ENCODE results near the gene STAG3. TPM values are rescaled to one million over a fixed set of nuclear protein-coding genes. Genes with fewer than 3 reads are reported as not detected.
A peak's percentile ranks its signal among the peaks of the same experiment; 100 is the strongest.

STAG3 gene
- total and polyA plus RNA-seq, 2 of the 4 experiments (the other 2 are of a cell fraction) = 0.36 to 0.65 TPM

GRCh38 chr7:100130608-100131453 lies 46.9 kb upstream of the STAG3 start:
- CTCF ChIA-PET = interaction anchor here (0.6 to 1.2 kb wide), 9 partner anchors 10 to 472 kb away, joined by 3 to 6 read pairs (median 3); partner anchors contain the start of gene GAL3ST4
- Histone ChIP-seq H2AK9ac (replicated peaks; ENCODE audit: low read depth, low read length, poor library complexity) (peak overlapping the region; percentile 52), H3K14ac (replicated peaks; ENCODE audit: low read depth, low read length) (no peak overlapping the region), H2BK20ac (ENCODE audit: low read depth, low read length) (no peak overlapping the region), H3K4me2 (ENCODE audit: low read depth, low read length) (peak overlapping the region; percentile 65), H2AK5ac (ENCODE audit: low read depth, low read length) (no peak overlapping the region), H2BK120ac (ENCODE audit: low read depth, low read length) (no peak overlapping the region), H4K8ac (ENCODE audit: low read depth in 2 of 2, low read length in 2 of 2) (peak overlapping the region in 1 of 2 experiments; percentile 24; a peak in 1 of 4 replicates), H3K27ac (ENCODE audit: insufficient read depth, low read length) (no peak overlapping the region), H4K5ac (ENCODE audit: low read depth, low read length) (no peak overlapping the region), H3K9me1 (ENCODE audit: insufficient read depth, low read length) (no peaks in the 10 kb centered on the region), H3K9me3 (ENCODE audit: control insufficient read depth, insufficient read depth, low read length) (no peaks in the 10 kb centered on the region), H3K18ac (ENCODE audit: low read depth, low read length) (no peak overlapping the region), H2BK5ac (ENCODE audit: low read depth, low read length, poor library complexity, severe bottlenecking) (no peak overlapping the region), H3K23ac (ENCODE audit: low read depth, low read length) (no peak overlapping the region), H3K36me3 (ENCODE audit: control insufficient read depth, insufficient read depth, low read length) (no peaks in the 10 kb centered on the region), H3K4ac (ENCODE audit: low read depth, low read length) (no peak overlapping the region), H2AFZ (replicated peaks; ENCODE audit: low read length, poor library complexity) (peak overlapping the region; percentile 90), H4K20me1 (ENCODE audit: insufficient read depth, low read length) (no peaks in the 10 kb centered on the region), H3K9ac (ENCODE audit: low read depth, low read length) (no peak overlapping the region), H4K91ac (ENCODE audit: insufficient read depth, low read depth, low read length) (no peak overlapping the region), H3K4me1 (ENCODE audit: control insufficient read depth, insufficient read depth, low read length) (peaks cover 2% of the 10 kb centered on the region; the same call in 1 of the 2 replicates), H3K79me1 (ENCODE audit: low read depth in 1 of 2, low read length in 2 of 2) (peaks cover 7 to 26% of the 10 kb centered on the region in 2 experiments; a peak in 3 of 4 replicates), H2BK15ac (ENCODE audit: low read depth, low read length) (no peak overlapping the region), H3K27me3 (ENCODE audit: control insufficient read depth, insufficient read depth, low read length) (peaks cover under 1% of the 10 kb centered on the region; the same call in 1 of the 2 replicates), H3K56ac (ENCODE audit: extremely low read depth, insufficient read depth, low read length) (no peak overlapping the region), H3K4me3 (ENCODE audit: insufficient read depth, low read depth, low read length) (no peak overlapping the region)
- ATAC-seq (ENCODE audit: low read depth) = 0 out of 2 replicates have a peak, but pooled peaks have one; percentile 21
- 11% methylated on average over 16 of the region's 24 CpGs; no CpG with 5 or more reads in 1 of the 2 experiments for WGBS, 2 experiments (ENCODE audit: extremely low coverage in 2 of 2, insufficient read length in 1 of 2)
- no TSS peak for BruUV-seq (replicated peaks)
- POLR2A ChIA-PET (ENCODE audit: unreplicated experiment) = no interaction called here
- intact Hi-C loops (cut with micrococcal nuclease) = loop anchor here (2.0 to 5.0 kb wide), 2 partner anchors 136 to 219 kb away; no protein-coding TSS in a partner anchor
- peak; percentile 27 for DNase-seq
- dilution Hi-C loops (cut with HindIII; ENCODE audit: low sequenced_read_pairs, unreplicated experiment) = no loop called here
- in situ Hi-C loops (cut with MboI; ENCODE audit: low sequenced_read_pairs) = loop anchor here (10.0 kb wide), 1 partner anchor 214 kb away; no protein-coding TSS in a partner anchor
- TF ChIP-seq SMC3 (IDR thresholded peaks at IDR 0.05; ENCODE audit: low read depth, low read length) = peak; percentile 39; the same call in 1 of the 2 replicates
- TF ChIP-seq MAZ (IDR thresholded peaks at IDR 0.05; ENCODE audit: borderline replicate concordance, low read depth, low read length) = no peak; the same call in 1 of the 2 replicates
- TF ChIP-seq CEBPB (IDR thresholded peaks at IDR 0.05; ENCODE audit: low read depth, low read length) = peak; percentile 40
- TF ChIP-seq, protein P1, sequence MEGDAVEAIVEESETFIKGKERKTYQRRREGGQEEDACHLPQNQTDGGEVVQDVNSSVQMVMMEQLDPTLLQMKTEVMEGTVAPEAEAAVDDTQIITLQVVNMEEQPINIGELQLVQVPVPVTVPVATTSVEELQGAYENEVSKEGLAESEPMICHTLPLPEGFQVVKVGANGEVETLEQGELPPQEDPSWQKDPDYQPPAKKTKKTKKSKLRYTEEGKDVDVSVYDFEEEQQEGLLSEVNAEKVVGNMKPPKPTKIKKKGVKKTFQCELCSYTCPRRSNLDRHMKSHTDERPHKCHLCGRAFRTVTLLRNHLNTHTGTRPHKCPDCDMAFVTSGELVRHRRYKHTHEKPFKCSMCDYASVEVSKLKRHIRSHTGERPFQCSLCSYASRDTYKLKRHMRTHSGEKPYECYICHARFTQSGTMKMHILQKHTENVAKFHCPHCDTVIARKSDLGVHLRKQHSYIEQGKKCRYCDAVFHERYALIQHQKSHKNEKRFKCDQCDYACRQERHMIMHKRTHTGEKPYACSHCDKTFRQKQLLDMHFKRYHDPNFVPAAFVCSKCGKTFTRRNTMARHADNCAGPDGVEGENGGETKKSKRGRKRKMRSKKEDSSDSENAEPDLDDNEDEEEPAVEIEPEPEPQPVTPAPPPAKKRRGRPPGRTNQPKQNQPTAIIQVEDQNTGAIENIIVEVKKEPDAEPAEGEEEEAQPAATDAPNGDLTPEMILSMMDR (conservative IDR thresholded peaks at IDR 0.05; ENCODE audit: low read depth, low read length) = peak; percentile 76
- no peak for TF ChIP-seq BHLHE40 (IDR thresholded peaks at IDR 0.05; ENCODE audit: low read depth, low read length)
- peak; percentile 67 for TF ChIP-seq RAD21 (IDR thresholded peaks at IDR 0.05; ENCODE audit: low read length)

Measured in IMR-90 (cell line).